T-helper 22 cell (primary cell): ENCODE data around the gene ACTR1B.
"Not testable (repeated sequence)": the region's sequence is repeated elsewhere in the genome, so short reads cannot be mapped to it uniquely, and the experiment has no call there.

Experiments used
- DNase-seq: peaks from one replicate; pipeline ENCODE4 v3.0.0-alpha.2; 2020; ENCODE audit warnings: low read depth

ACTR1B gene

DNA sequence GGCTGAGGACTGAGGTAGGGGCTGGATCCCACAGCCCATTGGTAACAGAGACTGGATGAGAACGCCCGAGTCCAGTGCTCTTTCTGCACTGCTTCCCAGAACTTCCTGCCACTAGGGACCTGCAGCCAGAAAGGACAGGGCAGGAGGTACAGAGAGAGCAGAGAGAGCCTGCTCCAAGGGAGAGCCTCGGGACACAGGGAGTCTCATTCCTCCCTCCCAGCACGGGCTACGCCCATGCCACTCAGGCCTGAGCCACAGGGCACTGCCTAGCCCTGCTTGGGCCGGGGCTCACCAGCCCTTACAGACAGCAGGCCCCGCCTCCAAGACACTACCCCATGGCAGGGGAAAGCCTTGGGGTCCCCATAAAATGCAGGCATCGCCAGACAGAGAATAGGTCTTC, 48.1 kb downstream of the ACTR1B start:
- not testable (repeated sequence) for DNase-seq

DNA sequence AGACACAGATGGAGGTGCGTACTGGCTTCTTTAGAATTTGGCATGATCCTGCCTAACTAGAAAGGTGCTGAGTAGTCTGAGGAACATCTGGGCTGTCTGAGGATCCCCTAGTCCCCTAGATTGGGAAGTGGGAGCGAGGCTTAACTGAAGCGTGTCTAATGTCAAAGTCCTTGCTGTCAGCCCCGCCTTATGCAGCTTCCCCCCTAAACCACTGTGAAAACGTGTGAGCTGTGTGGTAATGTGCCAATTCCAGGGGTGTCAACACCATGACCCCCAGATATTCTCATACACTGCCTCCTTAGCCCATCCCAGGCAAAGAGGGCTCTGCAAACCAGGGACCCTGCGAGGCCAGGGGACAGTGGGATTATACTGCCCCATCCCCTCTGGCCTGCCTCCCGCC, 51.9 kb downstream of the ACTR1B start:
- DNase-seq: not testable (repeated sequence)

DNA sequence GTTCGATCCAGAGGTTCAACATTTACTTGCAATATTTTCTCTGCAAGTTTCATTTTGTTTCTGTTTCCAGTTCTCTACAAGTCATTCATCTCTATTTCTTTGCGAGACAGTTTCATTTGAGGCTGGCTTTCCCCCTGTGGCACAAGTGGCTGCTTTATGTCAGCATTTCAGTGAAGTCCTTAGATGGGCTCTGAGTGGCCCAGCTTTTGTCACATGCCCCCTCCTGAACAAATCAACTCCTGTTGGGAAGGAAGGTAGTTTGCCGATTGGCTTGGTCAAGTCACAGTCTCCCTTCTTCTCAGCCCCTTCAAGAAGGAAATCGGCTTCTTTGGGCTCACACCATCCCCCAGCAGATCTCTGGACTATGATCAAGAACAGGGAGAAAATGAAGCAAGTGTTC, 55.1 kb downstream of the ACTR1B start:
- DNase-seq: not testable (repeated sequence)
